22Rv1 (cell line): ENCODE measurements around the gene TTC28.

Experiments used
- CTCF ChIP-seq: fragments of 450-650 bp; IDR thresholded peaks from 2 replicates; pipeline ENCODE4 v1.5.1; 2017; ENCODE audit warnings: mild to moderate bottlenecking
- ZFX ChIP-seq: fragments of 450-650 bp; IDR thresholded peaks from 2 replicates; pipeline ENCODE4 v1.6.1; 2017; ENCODE audit warnings: antibody characterized with exemption, borderline replicate concordance

DNA sequence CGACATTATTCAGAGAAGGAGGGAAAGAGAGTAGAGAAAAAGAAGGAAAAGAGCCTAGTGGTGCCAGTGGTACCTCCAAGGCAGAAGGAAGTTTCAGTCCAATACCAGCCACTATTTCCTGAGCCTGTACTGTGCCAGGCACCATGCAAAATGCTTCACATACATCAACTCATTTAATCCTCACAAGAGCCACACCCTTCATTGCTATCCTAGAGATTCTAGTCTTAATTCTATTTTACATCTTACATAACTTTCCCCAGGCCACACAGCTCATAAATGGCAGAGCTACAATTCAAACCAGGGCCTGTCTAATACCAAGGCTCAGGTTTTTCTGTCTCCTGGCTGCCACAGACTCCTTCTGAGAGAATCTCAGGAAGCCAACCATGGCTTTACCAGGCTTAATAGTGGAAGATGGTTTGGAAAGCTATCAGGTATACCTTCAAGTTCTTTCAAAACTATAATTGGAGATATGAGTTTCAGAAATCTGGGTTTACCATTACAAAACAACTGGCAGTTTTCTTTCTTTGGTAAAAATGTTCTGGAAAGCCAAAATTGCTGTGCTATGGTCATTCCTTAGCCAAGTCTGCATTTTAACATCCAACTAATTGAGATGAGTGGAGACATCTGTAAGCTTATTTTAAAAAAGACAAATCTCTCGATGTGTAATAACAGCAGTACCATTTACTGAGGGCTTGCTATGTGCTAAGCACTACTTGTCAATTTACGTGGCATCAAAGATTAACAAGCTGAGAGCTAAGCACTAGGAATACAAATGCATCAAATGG is 535.5 kb downstream of the TTC28 start:
- TF ChIP-seq CTCF (no peak), ZFX (no peak)
